ENCODE results near the gene GBA2. TPM values are rescaled to one million over a fixed set of nuclear protein-coding genes. Genes with fewer than 3 reads are reported as not detected.

The GBA2 gene
- polyA plus RNA-seq, 1 of the 3 experiments (the other 2 are of a cell fraction) = 71.5 TPM

DNA sequence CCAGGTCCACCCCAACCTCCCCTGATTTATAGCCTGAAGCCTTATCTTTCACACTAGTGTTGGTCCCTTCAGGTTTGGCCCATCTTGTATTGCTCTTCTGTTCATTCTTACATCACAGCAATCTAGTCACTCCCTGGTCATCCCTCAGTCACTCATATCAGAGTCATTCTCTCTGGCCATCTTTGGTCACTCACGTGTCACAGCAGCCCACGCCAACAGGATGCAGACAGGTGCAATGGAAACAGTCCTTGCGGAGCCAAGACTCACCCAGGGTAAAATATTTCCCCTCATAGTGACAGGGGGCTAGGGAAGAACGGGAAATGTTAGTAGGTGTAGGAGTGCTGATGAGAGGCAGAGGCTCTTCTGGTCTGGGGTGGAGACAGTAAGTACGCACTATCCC is 4.4 kb upstream of the GBA2 start:
- Histone ChIP-seq H3F3A (replicated peaks; ENCODE audit: insufficient read depth) (peaks cover 7% of the 10 kb centered on the region), H3K79me2 (ENCODE audit: insufficient read depth) (peaks cover 21% of the 10 kb centered on the region), H3K9ac (no peak overlapping the region), H3K9me3 (no peaks in the 10 kb centered on the region), H3K27me3 (ENCODE audit: insufficient read depth) (no peaks in the 10 kb centered on the region), H3K4me3 (ENCODE audit: low read depth in 2 of 2, low read length in 1 of 2) (no peak overlapping the region), H4K20me1 (ENCODE audit: insufficient read depth) (no peaks in the 10 kb centered on the region), H3K9me2 (no peaks in the 10 kb centered on the region), H3K4me2 (no peak overlapping the region), H3K36me3 (replicated peaks in 1 of 2; ENCODE audit: control insufficient read depth in 1 of 2, insufficient read depth in 2 of 2, low read length in 1 of 2) (peaks cover 4 to 55% of the 10 kb centered on the region in 2 experiments), H3K4me1 (ENCODE audit: control insufficient read depth in 1 of 2, insufficient read depth in 2 of 2, low read depth in 1 of 2, low read length in 1 of 2) (peaks cover 10 to 16% of the 10 kb centered on the region in 2 experiments; a peak in 2 of 4 replicates), H2AFZ (ENCODE audit: low read depth) (no peak overlapping the region), H3K27ac (ENCODE audit: low read depth in 2 of 2, low read length in 1 of 2) (no peak overlapping the region)
- WGBS (ENCODE audit: low lambda C conversion rate) = 94% methylated on average over 5 of the region's 5 CpGs
- POLR2A ChIA-PET = no interaction called here
- TF ChIP-seq RFX5 (IDR thresholded peaks at IDR 0.05; ENCODE audit: low read length) (no peak), ELF1 (IDR thresholded peaks at IDR 0.05) (no peak), TEAD4 (IDR thresholded peaks at IDR 0.05; ENCODE audit: borderline replicate concordance, insufficient read depth) (no peak)
- CTCF ChIA-PET = interaction anchor here (1.0 to 4.2 kb wide), 4 partner anchors 18 to 264 kb away, joined by 3 to 13 read pairs (median 8); partner anchors contain the start of gene RUSC2
- DNase-seq = no peak

DNA sequence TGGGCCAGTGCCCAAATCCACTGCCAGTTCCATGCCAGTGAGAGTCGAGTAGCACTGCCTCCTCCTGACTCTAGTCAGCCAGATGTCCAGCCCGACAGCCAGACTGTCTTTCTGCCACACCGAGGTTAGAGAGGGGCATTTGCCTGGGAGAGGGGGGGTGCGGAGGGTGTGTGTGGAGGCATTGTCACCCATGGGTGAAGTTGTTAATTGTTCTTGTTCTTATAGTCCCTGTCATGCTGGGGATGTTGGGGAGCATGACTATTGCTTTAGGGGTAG is 1.2 kb upstream of the GBA2 start:
- 100% methylated on average over 1 of the region's 4 CpGs for WGBS (ENCODE audit: low lambda C conversion rate)
- H3K79me2 ChIP-seq (ENCODE audit: insufficient read depth) = peaks cover 54% of the 10 kb centered on the region
- no peaks in the 10 kb centered on the region for H3K9me2 ChIP-seq
- CTCF ChIA-PET = interaction anchor here (1.2 to 6.8 kb wide), 6 partner anchors 9 to 131 kb away, joined by 4 to 88 read pairs (median 15); partner anchors contain the start of genes CREB3 and TLN1
- H2AFZ ChIP-seq (ENCODE audit: low read depth) = no peak overlapping the region
- H3F3A ChIP-seq (replicated peaks; ENCODE audit: insufficient read depth) = peaks cover 7% of the 10 kb centered on the region
- peak overlapping the region; percentile 82 for H3K4me2 ChIP-seq
- H4K20me1 ChIP-seq (ENCODE audit: insufficient read depth) = peaks cover 30% of the 10 kb centered on the region
- DNase-seq = no peak
- peaks cover 15 to 49% of the 10 kb centered on the region in 2 experiments for H3K36me3 ChIP-seq (replicated peaks in 1 of 2; ENCODE audit: control insufficient read depth in 1 of 2, insufficient read depth in 2 of 2, low read length in 1 of 2)
- no peaks in the 10 kb centered on the region for H3K9me3 ChIP-seq
- peaks cover 12 to 33% of the 10 kb centered on the region in 2 experiments; a peak in 2 of 4 replicates for H3K4me1 ChIP-seq (ENCODE audit: control insufficient read depth in 1 of 2, insufficient read depth in 2 of 2, low read depth in 1 of 2, low read length in 1 of 2)
- TF ChIP-seq GATA2 (CRISPR knock-in tag; IDR thresholded peaks at IDR 0.05) (no peak), FOSL2 (IDR thresholded peaks at IDR 0.05; ENCODE audit: borderline replicate concordance, low read depth) (no peak), EZH2phosphoT487 (IDR thresholded peaks at IDR 0.05; ENCODE audit: borderline replicate concordance, low read depth) (no peak), ELF1 (IDR thresholded peaks at IDR 0.05) (no peak), SIN3A (IDR thresholded peaks at IDR 0.05; ENCODE audit: borderline replicate concordance, low read depth, low read length) (no peak), MEF2A (IDR thresholded peaks at IDR 0.05; ENCODE audit: borderline replicate concordance, low read depth) (no peak), NRF1 (IDR thresholded peaks at IDR 0.05; ENCODE audit: low read depth, low read length) (no peak), EP300 (IDR thresholded peaks at IDR 0.05; ENCODE audit: borderline replicate concordance in 1 of 2, low read depth in 1 of 2, low read length in 1 of 2) (no peak), MXI1 (IDR thresholded peaks at IDR 0.05; ENCODE audit: low read depth, low read length) (no peak), TEAD4 (IDR thresholded peaks at IDR 0.05; ENCODE audit: borderline replicate concordance, insufficient read depth) (no peak), NFIC (IDR thresholded peaks at IDR 0.05; ENCODE audit: borderline replicate concordance) (no peak)
- TF ChIP-seq, protein P1, sequence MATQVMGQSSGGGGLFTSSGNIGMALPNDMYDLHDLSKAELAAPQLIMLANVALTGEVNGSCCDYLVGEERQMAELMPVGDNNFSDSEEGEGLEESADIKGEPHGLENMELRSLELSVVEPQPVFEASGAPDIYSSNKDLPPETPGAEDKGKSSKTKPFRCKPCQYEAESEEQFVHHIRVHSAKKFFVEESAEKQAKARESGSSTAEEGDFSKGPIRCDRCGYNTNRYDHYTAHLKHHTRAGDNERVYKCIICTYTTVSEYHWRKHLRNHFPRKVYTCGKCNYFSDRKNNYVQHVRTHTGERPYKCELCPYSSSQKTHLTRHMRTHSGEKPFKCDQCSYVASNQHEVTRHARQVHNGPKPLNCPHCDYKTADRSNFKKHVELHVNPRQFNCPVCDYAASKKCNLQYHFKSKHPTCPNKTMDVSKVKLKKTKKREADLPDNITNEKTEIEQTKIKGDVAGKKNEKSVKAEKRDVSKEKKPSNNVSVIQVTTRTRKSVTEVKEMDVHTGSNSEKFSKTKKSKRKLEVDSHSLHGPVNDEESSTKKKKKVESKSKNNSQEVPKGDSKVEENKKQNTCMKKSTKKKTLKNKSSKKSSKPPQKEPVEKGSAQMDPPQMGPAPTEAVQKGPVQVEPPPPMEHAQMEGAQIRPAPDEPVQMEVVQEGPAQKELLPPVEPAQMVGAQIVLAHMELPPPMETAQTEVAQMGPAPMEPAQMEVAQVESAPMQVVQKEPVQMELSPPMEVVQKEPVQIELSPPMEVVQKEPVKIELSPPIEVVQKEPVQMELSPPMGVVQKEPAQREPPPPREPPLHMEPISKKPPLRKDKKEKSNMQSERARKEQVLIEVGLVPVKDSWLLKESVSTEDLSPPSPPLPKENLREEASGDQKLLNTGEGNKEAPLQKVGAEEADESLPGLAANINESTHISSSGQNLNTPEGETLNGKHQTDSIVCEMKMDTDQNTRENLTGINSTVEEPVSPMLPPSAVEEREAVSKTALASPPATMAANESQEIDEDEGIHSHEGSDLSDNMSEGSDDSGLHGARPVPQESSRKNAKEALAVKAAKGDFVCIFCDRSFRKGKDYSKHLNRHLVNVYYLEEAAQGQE (IDR thresholded peaks at IDR 0.05; ENCODE audit: low read depth, low read length) = no peak
- TF ChIP-seq, protein P2, sequence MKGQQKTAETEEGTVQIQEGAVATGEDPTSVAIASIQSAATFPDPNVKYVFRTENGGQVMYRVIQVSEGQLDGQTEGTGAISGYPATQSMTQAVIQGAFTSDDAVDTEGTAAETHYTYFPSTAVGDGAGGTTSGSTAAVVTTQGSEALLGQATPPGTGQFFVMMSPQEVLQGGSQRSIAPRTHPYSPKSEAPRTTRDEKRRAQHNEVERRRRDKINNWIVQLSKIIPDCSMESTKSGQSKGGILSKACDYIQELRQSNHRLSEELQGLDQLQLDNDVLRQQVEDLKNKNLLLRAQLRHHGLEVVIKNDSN (IDR thresholded peaks at IDR 0.05; ENCODE audit: borderline replicate concordance, low read depth) = no peak
- TF ChIP-seq, protein P3, sequence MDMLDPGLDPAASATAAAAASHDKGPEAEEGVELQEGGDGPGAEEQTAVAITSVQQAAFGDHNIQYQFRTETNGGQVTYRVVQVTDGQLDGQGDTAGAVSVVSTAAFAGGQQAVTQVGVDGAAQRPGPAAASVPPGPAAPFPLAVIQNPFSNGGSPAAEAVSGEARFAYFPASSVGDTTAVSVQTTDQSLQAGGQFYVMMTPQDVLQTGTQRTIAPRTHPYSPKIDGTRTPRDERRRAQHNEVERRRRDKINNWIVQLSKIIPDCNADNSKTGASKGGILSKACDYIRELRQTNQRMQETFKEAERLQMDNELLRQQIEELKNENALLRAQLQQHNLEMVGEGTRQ (IDR thresholded peaks at IDR 0.05; ENCODE audit: borderline replicate concordance, low read depth, low read length) = no peak
- TF ChIP-seq, protein P4, sequence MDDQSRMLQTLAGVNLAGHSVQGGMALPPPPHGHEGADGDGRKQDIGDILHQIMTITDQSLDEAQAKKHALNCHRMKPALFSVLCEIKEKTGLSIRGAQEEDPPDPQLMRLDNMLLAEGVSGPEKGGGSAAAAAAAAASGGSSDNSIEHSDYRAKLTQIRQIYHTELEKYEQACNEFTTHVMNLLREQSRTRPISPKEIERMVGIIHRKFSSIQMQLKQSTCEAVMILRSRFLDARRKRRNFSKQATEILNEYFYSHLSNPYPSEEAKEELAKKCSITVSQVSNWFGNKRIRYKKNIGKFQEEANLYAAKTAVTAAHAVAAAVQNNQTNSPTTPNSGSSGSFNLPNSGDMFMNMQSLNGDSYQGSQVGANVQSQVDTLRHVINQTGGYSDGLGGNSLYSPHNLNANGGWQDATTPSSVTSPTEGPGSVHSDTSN (IDR thresholded peaks at IDR 0.05) = no peak
- H3K4me3 ChIP-seq (ENCODE audit: low read depth in 2 of 2, low read length in 1 of 2) = peak overlapping the region; percentile 97 to 98
- peak overlapping the region; percentile 70 to 79; a peak in 2 of 4 replicates for H3K27ac ChIP-seq (ENCODE audit: low read depth in 2 of 2, low read length in 1 of 2)
- POLR2A ChIA-PET = interaction anchor here (2.6 kb wide), 1 partner anchor 18 kb away, joined by 28 read pairs; the partner anchor contains the start of genes CREB3 and TLN1
- peak overlapping the region; percentile 90 for H3K9ac ChIP-seq
- H3K27me3 ChIP-seq (ENCODE audit: insufficient read depth) = no peaks in the 10 kb centered on the region

Data from SK-N-SH (cell line).